Measurements from ENCODE around the gene ITPRID1.

DNA sequence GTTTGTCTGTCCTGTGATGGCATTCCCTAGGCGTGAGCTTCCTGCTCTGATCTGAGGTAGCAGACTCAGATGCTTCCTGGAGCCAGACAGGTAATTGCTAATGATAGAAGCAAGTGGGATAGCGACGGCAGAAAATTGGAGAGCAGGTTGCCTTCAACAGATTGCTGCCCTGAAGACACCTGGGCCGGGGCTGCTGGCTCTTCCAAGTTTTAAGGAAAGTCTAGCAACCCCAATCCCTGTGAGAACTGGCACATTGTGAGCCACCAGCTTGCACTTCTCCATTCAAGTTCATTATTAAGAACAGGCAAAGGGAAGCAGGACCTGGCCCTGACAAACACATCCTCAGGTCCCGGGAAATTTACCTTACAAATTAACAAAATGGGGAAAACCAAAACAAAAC is 50.8 kb downstream of the ITPRID1 start:
- TF ChIP-seq, protein P1, sequence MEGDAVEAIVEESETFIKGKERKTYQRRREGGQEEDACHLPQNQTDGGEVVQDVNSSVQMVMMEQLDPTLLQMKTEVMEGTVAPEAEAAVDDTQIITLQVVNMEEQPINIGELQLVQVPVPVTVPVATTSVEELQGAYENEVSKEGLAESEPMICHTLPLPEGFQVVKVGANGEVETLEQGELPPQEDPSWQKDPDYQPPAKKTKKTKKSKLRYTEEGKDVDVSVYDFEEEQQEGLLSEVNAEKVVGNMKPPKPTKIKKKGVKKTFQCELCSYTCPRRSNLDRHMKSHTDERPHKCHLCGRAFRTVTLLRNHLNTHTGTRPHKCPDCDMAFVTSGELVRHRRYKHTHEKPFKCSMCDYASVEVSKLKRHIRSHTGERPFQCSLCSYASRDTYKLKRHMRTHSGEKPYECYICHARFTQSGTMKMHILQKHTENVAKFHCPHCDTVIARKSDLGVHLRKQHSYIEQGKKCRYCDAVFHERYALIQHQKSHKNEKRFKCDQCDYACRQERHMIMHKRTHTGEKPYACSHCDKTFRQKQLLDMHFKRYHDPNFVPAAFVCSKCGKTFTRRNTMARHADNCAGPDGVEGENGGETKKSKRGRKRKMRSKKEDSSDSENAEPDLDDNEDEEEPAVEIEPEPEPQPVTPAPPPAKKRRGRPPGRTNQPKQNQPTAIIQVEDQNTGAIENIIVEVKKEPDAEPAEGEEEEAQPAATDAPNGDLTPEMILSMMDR (IDR thresholded peaks at IDR 0.05), result no peak
- no peak for TF ChIP-seq POLR2AphosphoS5 (IDR thresholded peaks at IDR 0.05; ENCODE audit: low read depth, low read length)
